Neural cell (in vitro differentiated cells): ENCODE measurements around the gene NME7. TPM values are rescaled to one million over a fixed set of nuclear protein-coding genes. Genes with fewer than 3 reads are reported as not detected.
"Not testable (repeated sequence)": the region's sequence is repeated elsewhere in the genome, so short reads cannot be mapped to it uniquely, and the experiment has no call there.

ENCODE experiments used
- H2AFZ ChIP-seq: fragments of 200-600, 300-800 bp; sonication (generic), shearing (Covaris generic); 2 replicates; pipeline ENCODE4 v1.6.0; 2014; ENCODE audit warnings: low read depth, mild to moderate bottlenecking, antibody characterized with exemption, low read length, moderate library complexity
- H3F3A ChIP-seq: fragments of 200-600 bp; shearing (Covaris generic); 2 replicates; pipeline ENCODE4 v1.6.1; 2016; ENCODE audit warnings: mild to moderate bottlenecking, moderate library complexity, mixed read lengths, antibody characterized with exemption, low read length; ENCODE audit not compliant: insufficient read depth, poor library complexity, severe bottlenecking
- H3K27ac ChIP-seq: fragments of 200-600, 300-800 bp; sonication (generic), shearing (Covaris generic); 2 replicates; pipeline ENCODE4 v1.5.1; 2014; ENCODE audit warnings: mild to moderate bottlenecking, low read length, moderate library complexity
- H3K27me3 ChIP-seq: fragments of 300-800, 200-600 bp; sonication (generic), shearing (Covaris generic); 2 replicates; pipeline ENCODE4 v1.6.0; 2014; ENCODE audit warnings: mild to moderate bottlenecking, low read depth, low read length, moderate library complexity; ENCODE audit not compliant: insufficient read depth
- H3K36me3 ChIP-seq: fragments of 300-800, 200-600 bp; sonication (generic), shearing (Covaris generic); 2 replicates; pipeline ENCODE4 v1.5.1; 2014; ENCODE audit warnings: mild to moderate bottlenecking, antibody characterized with exemption, low read length, moderate library complexity; ENCODE audit not compliant: insufficient read depth
- H3K4me2 ChIP-seq: fragments of 300-800, 200-600 bp; sonication (generic), shearing (Covaris generic); 2 replicates; pipeline ENCODE4 v1.6.0; 2014; ENCODE audit warnings: mild to moderate bottlenecking, low read length
- H3K4me3 ChIP-seq: fragments of 300-800, 200-600 bp; sonication (generic), shearing (Covaris generic); 2 replicates; pipeline ENCODE4 v1.5.1; 2014; ENCODE audit warnings: mild to moderate bottlenecking, low read length, moderate library complexity
- H3K79me2 ChIP-seq: fragments of 200-600 bp; shearing (Covaris generic); replicated peaks from 2 replicates; pipeline ENCODE4 v1.6.0; 2014; ENCODE audit warnings: mild to moderate bottlenecking, low read length, moderate library complexity; ENCODE audit not compliant: insufficient read depth
- H3K9ac ChIP-seq: fragments of 300-800, 200-600 bp; sonication (generic), shearing (Covaris generic); 2 replicates; pipeline ENCODE4 v1.6.1; 2016; ENCODE audit warnings: mild to moderate bottlenecking, low read length, mixed read lengths
- H3K9me2 ChIP-seq: fragments of 200-600 bp; shearing (Covaris generic); 2 replicates; pipeline ENCODE4 v1.6.1; 2016; ENCODE audit warnings: mild to moderate bottlenecking, low read length, mixed read lengths; ENCODE audit not compliant: insufficient read depth
- H3K9me3 ChIP-seq: fragments of 200-600, 300-800 bp; sonication (generic), shearing (Covaris generic); 2 replicates; pipeline ENCODE4 v1.6.1; 2016; ENCODE audit warnings: mild to moderate bottlenecking, mixed run types, low read length, moderate library complexity, mixed read lengths
- H4K20me1 ChIP-seq: fragments of 200-600 bp; shearing (Covaris generic); 2 replicates; pipeline ENCODE4 v1.6.1; 2016; ENCODE audit warnings: mild to moderate bottlenecking, mixed run types; ENCODE audit not compliant: insufficient read depth
- EP300 ChIP-seq: fragments of 450-650 bp; conservative IDR thresholded peaks from 2 replicates; pipeline ENCODE4 v1.6.1; 2014; ENCODE audit warnings: antibody characterized with exemption, mild to moderate bottlenecking, moderate library complexity; ENCODE audit not compliant: poor library complexity, severe bottlenecking
- EZH2 ChIP-seq: fragments of 200-600, 300-800 bp; shearing (Covaris generic), sonication (generic); IDR thresholded peaks from 2 replicates; pipeline ENCODE4 v1.6.1; 2014; ENCODE audit warnings: antibody characterized with exemption, low read length, borderline replicate concordance, mild to moderate bottlenecking; ENCODE audit not compliant: insufficient read depth, poor library complexity, severe bottlenecking
- MXI1 ChIP-seq: fragments of 450-650 bp; conservative IDR thresholded peaks from 2 replicates; pipeline ENCODE4 v1.6.1; 2014; ENCODE audit warnings: antibody characterized with exemption, mild to moderate bottlenecking; ENCODE audit not compliant: poor library complexity, severe bottlenecking
- POLR2AphosphoS5 ChIP-seq: IDR thresholded peaks from 2 replicates; pipeline ENCODE4 v1.6.1; 2012
- RAD21 ChIP-seq: fragments of 450-650 bp; conservative IDR thresholded peaks from 2 replicates; pipeline ENCODE4 v1.6.1; 2014; ENCODE audit warnings: antibody characterized with exemption, mild to moderate bottlenecking, moderate library complexity
- REST ChIP-seq: IDR thresholded peaks from 2 replicates; pipeline ENCODE4 v1.6.1; 2012; ENCODE audit warnings: borderline replicate concordance
- SMC3 ChIP-seq: fragments of 450-650 bp; conservative IDR thresholded peaks from 2 replicates; pipeline ENCODE4 v1.6.1; 2014; ENCODE audit warnings: antibody characterized with exemption, mild to moderate bottlenecking, moderate library complexity; ENCODE audit not compliant: poor library complexity
- TAF1 ChIP-seq: IDR thresholded peaks from 2 replicates; pipeline ENCODE4 v1.6.1; 2012; ENCODE audit warnings: low read depth
- polyA plus RNA-seq: library from polyadenylated mRNA; depleted of rRNA; stranded (reverse); fragments of >200 nt; gene quantifications from 2 replicates; pipeline ENCODE4 v1.2.3, GENCODE V29; 2014
- TF ChIP-seq, protein P1 (sequence below): fragments of 450-650 bp; IDR thresholded peaks from 2 replicates; pipeline ENCODE4 v1.5.1; 2014; ENCODE audit warnings: antibody characterized with exemption, mild to moderate bottlenecking, moderate library complexity; ENCODE audit not compliant: poor library complexity, severe bottlenecking

NME7 gene
- polyA plus RNA-seq, 1 donor from 2014 or later = 42.4 TPM

DNA sequence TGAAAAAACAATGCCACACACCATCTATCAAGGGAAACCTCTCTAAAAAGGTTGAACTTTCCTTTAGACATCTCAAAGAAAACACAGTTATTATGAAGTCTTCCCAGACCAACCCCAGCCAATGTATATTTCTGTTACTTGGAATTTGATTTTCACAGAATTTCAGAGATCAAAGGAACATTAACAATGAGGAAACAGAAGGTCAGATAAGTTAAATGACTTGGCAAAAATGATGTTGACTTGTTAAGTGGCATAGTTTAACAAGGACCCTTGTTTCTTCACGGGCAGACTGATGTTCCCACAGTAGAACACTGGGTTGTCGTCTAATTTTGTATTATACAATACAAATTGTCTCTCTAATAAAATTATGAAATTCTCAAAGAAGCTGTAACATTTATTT is 29.0 kb downstream of the NME7 start:
- H3K36me3 ChIP-seq = no peaks in the 10 kb centered on the region
- H3K9me2 ChIP-seq = no peaks in the 10 kb centered on the region
- peaks cover 3% of the 10 kb centered on the region for H3K9me3 ChIP-seq
- H4K20me1 ChIP-seq = no peaks in the 10 kb centered on the region
- H3K4me2 ChIP-seq = no peak overlapping the region
- H3K27ac ChIP-seq = no peak overlapping the region
- H3K27me3 ChIP-seq = no peaks in the 10 kb centered on the region
- TF ChIP-seq REST = no peak
- TF ChIP-seq RAD21 = no peak
- no peak for TF ChIP-seq SMC3
- TF ChIP-seq MXI1 = no peak
- TF ChIP-seq POLR2AphosphoS5 = no peak
- TF ChIP-seq, protein P1, sequence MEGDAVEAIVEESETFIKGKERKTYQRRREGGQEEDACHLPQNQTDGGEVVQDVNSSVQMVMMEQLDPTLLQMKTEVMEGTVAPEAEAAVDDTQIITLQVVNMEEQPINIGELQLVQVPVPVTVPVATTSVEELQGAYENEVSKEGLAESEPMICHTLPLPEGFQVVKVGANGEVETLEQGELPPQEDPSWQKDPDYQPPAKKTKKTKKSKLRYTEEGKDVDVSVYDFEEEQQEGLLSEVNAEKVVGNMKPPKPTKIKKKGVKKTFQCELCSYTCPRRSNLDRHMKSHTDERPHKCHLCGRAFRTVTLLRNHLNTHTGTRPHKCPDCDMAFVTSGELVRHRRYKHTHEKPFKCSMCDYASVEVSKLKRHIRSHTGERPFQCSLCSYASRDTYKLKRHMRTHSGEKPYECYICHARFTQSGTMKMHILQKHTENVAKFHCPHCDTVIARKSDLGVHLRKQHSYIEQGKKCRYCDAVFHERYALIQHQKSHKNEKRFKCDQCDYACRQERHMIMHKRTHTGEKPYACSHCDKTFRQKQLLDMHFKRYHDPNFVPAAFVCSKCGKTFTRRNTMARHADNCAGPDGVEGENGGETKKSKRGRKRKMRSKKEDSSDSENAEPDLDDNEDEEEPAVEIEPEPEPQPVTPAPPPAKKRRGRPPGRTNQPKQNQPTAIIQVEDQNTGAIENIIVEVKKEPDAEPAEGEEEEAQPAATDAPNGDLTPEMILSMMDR = no peak
- TF ChIP-seq TAF1 = no peak
- no peak for TF ChIP-seq EZH2
- no peak for TF ChIP-seq EP300
- H3K4me3 ChIP-seq = no peak overlapping the region
- H3F3A ChIP-seq = no peaks in the 10 kb centered on the region
- H3K9ac ChIP-seq = no peak overlapping the region
- no peaks in the 10 kb centered on the region for H3K79me2 ChIP-seq
- H2AFZ ChIP-seq = no peak overlapping the region

DNA sequence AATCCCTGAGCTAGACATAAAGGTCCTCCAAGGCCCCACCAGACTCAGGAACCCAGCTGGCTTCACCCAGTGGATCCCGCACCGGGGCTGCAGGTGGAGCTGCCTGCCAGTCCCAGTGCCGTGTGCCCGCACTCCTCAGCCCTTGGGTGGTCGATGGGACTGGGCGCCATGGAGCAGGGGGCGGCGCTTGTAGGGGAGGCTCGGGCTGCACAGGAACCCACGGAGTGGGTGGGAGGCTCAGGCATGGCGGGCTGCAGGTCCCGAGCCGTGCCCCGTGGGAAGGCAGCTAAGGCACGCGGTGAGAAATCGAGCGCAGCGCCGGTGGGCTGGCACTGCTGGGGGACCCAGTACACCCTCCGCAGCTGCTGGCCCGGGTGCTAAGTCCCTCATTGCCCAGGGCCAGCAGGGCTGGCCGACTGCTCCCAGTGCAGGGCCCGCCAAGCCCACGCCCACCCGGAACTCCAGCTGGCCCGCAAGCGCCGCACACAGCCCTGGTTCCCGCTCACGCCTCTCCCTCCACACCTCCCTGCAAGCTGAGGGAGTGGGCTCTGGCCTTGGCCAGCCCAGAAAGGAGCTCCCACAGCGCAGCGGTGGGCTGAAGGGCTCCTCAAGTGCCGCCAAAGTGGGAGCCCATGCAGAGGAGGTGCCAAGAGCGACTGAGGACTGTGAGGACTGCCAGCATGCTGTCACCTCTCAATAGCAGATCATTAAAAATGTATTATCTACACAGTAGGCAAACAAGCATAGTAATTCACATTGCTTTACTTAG is 30.5 kb downstream of the NME7 start:
- H3K9ac ChIP-seq = not testable (repeated sequence)

DNA sequence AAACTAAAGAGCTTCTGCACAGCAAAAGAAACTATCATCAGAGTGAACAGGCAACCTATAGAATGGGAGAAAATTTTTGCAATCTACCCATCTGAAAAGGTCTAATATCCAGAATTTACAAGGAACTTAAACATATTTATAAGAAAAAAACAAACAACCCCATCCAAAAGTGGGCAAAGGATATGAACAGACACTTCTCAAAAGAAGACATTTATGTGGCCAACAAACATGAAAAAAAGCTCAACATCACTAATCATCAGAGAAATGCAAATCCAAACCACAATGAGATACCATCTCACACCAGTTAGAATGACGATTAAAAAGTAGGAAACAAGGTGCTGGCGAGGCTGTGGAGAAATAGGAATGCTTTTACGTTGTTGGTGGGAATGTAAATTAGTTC is 32.9 kb downstream of the NME7 start:
- not testable (repeated sequence) for H3K4me2 ChIP-seq, H4K20me1 ChIP-seq, H3F3A ChIP-seq, H3K9me2 ChIP-seq, H3K9me3 ChIP-seq, H3K27ac ChIP-seq, H3K4me3 ChIP-seq, H3K9ac ChIP-seq, H3K36me3 ChIP-seq, H3K27me3 ChIP-seq, H2AFZ ChIP-seq, H3K79me2 ChIP-seq

More for the DNA sequence above, 30.5 kb downstream of the NME7 start:
- not testable (repeated sequence) for H3K9me3 ChIP-seq, H3K36me3 ChIP-seq, H3K4me3 ChIP-seq, H3K79me2 ChIP-seq, H2AFZ ChIP-seq, H3K27ac ChIP-seq, H3F3A ChIP-seq, H4K20me1 ChIP-seq, H3K9me2 ChIP-seq, H3K27me3 ChIP-seq, H3K4me2 ChIP-seq
